ENCODE measurements around the gene PAM. TPM values are rescaled to one million over a fixed set of nuclear protein-coding genes. Genes with fewer than 3 reads are reported as not detected.
"Not testable (repeated sequence)": the region's sequence is repeated elsewhere in the genome, so short reads cannot be mapped to it uniquely, and the experiment has no call there.

Gene PAM
- total and polyA plus RNA-seq, 2 of the 13 experiments (the other 11 are each of a cell fraction or from before 2014, with no cell fraction given): 20.2 to 79.1 TPM

GRCh38 chr5:102750151-102750834, 4.8 kb upstream of the PAM start:
- H3K9ac ChIP-seq (ENCODE audit: insufficient read depth, low read depth, low read length): no peak overlapping the region
- 10% methylated on average over 4 of the region's 4 CpGs for WGBS (ENCODE audit: low lambda C conversion rate)
- no peaks in the 10 kb centered on the region for H3K79me2 ChIP-seq (ENCODE audit: insufficient read depth, low read length)
- intact Hi-C loops (cut with micrococcal nuclease; ENCODE audit: unreplicated experiment) (loop anchor here (1.0 to 10.0 kb wide), 2 partner anchors 62 to 365 kb away; no protein-coding TSS in a partner anchor), in situ Hi-C loops (cut with HindIII; ENCODE audit: extremely low pct_ligation_motif_present, low pct_unique_long_range_greater_than_20kb) (no loop called here)
- H3K36me3 ChIP-seq (replicated peaks in 1 of 2; ENCODE audit: control insufficient read depth in 1 of 2, insufficient read depth in 2 of 2, low read length in 2 of 2): no peaks in the 10 kb centered on the region
- no peak overlapping the region for H3K4me3 ChIP-seq (replicated peaks in 1 of 3; ENCODE audit: insufficient read depth in 1 of 3, low read depth in 2 of 3, low read length in 3 of 3)
- no peak overlapping the region for H2AFZ ChIP-seq (ENCODE audit: low read length)
- POLR2A ChIA-PET: no interaction called here
- peaks cover 1 to 16% of the 10 kb centered on the region in 2 experiments; a peak in 4 of 5 replicates for H3K27me3 ChIP-seq (ENCODE audit: control insufficient read depth in 1 of 2, insufficient read depth in 2 of 2, low read length in 2 of 2)
- BruUV-seq (replicated peaks): no TSS peak
- H3K4me1 ChIP-seq (ENCODE audit: insufficient read depth, low read length): peaks cover 11% of the 10 kb centered on the region
- H3K4me2 ChIP-seq (ENCODE audit: low read depth, low read length): no peak overlapping the region
- DNase-seq (ENCODE audit: low spot score) (no peak), FAIRE-seq (no peak), ATAC-seq (no peak)
- H3K9me3 ChIP-seq (ENCODE audit: low read length): no peaks in the 10 kb centered on the region
- CTCF ChIA-PET (ENCODE audit: low intra/inter-chr PET ratio, low total read pairs): no interaction called here
- TF ChIP-seq, protein P1, sequence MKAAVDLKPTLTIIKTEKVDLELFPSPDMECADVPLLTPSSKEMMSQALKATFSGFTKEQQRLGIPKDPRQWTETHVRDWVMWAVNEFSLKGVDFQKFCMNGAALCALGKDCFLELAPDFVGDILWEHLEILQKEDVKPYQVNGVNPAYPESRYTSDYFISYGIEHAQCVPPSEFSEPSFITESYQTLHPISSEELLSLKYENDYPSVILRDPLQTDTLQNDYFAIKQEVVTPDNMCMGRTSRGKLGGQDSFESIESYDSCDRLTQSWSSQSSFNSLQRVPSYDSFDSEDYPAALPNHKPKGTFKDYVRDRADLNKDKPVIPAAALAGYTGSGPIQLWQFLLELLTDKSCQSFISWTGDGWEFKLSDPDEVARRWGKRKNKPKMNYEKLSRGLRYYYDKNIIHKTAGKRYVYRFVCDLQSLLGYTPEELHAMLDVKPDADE (CRISPR knock-in tag; IDR thresholded peaks at IDR 0.05): no peak
- TF ChIP-seq RFX1 (IDR thresholded peaks at IDR 0.05) (no peak), TBX2 (CRISPR knock-in tag; IDR thresholded peaks at IDR 0.05; ENCODE audit: borderline replicate concordance) (no peak), DMAP1 (CRISPR knock-in tag; IDR thresholded peaks at IDR 0.05) (no peak), FOXP1 (IDR thresholded peaks at IDR 0.05) (no peak), FOXP1 (CRISPR knock-in tag; IDR thresholded peaks at IDR 0.05) (no peak)
- no peak overlapping the region for H3K27ac ChIP-seq (ENCODE audit: extremely low read length, insufficient read depth, low read length)
- H4K20me1 ChIP-seq (ENCODE audit: insufficient read depth, low read length): no peaks in the 10 kb centered on the region

DNA sequence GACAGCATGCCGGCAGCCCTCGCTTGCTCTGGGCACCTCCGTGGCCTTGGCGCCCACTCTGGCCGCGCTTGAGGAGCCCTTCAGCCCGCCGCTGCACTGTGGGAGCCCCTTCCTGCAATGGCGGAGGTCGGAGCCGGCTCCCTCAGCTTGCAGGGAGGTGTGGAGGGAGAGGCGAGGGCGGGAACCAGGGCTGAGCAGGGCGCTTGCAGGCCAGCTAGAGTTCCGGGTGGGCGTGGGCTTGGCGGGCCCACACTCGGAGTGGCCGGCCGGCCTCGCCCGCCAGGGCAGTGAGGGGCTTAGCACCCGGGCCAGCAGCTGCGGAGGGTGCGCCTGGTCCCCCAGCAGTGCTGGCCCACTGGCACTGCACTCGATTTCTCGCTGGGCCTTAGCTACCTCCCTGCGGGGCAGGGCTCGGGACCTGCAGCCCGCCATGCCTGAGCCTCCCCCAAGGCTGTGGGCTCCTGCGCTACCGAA, 3.2 kb upstream of the PAM start:
- H3K27ac ChIP-seq (ENCODE audit: extremely low read length, insufficient read depth, low read length); ATAC-seq; H3K9me3 ChIP-seq (ENCODE audit: low read length); H3K4me3 ChIP-seq (replicated peaks in 1 of 3; ENCODE audit: insufficient read depth in 1 of 3, low read depth in 2 of 3, low read length in 3 of 3); H3K9ac ChIP-seq (ENCODE audit: insufficient read depth, low read depth, low read length); H4K20me1 ChIP-seq (ENCODE audit: insufficient read depth, low read length); CTCF ChIA-PET (ENCODE audit: low intra/inter-chr PET ratio, low total read pairs); H3K36me3 ChIP-seq (replicated peaks in 1 of 2; ENCODE audit: control insufficient read depth in 1 of 2, insufficient read depth in 2 of 2, low read length in 2 of 2); BruUV-seq (replicated peaks); POLR2A ChIA-PET; DNase-seq (ENCODE audit: low spot score); H3K4me2 ChIP-seq (ENCODE audit: low read depth, low read length); H3K79me2 ChIP-seq (ENCODE audit: insufficient read depth, low read length); H2AFZ ChIP-seq (ENCODE audit: low read length); FAIRE-seq; in situ Hi-C loops (cut with HindIII; ENCODE audit: extremely low pct_ligation_motif_present, low pct_unique_long_range_greater_than_20kb): not testable (repeated sequence)
- intact Hi-C loops (cut with micrococcal nuclease; ENCODE audit: unreplicated experiment): loop anchor here (10.0 kb wide), 1 partner anchor 363 kb away; no protein-coding TSS in a partner anchor
- H3K4me1 ChIP-seq (ENCODE audit: insufficient read depth, low read length): peaks cover 25% of the 10 kb centered on the region
- 64% methylated on average over 17 of the region's 32 CpGs for WGBS (ENCODE audit: low lambda C conversion rate)
- H3K27me3 ChIP-seq (ENCODE audit: control insufficient read depth in 1 of 2, insufficient read depth in 2 of 2, low read length in 2 of 2): peaks cover 1 to 16% of the 10 kb centered on the region in 2 experiments; a peak in 4 of 5 replicates
